GM18498 (cell line): ENCODE measurements around the gene SLC29A4.
"Not testable (repeated sequence)": the region's sequence is repeated elsewhere in the genome, so short reads cannot be mapped to it uniquely, and the experiment has no call there.

Experiments used
- ATAC-seq: cut with Tn5 transposase; IDR thresholded peaks from one replicate; pipeline ENCODE4 v1.9.1; 2021; ENCODE audit warnings: mild to moderate bottlenecking, moderate library complexity; ENCODE audit not compliant: unreplicated experiment

SLC29A4 gene

DNA sequence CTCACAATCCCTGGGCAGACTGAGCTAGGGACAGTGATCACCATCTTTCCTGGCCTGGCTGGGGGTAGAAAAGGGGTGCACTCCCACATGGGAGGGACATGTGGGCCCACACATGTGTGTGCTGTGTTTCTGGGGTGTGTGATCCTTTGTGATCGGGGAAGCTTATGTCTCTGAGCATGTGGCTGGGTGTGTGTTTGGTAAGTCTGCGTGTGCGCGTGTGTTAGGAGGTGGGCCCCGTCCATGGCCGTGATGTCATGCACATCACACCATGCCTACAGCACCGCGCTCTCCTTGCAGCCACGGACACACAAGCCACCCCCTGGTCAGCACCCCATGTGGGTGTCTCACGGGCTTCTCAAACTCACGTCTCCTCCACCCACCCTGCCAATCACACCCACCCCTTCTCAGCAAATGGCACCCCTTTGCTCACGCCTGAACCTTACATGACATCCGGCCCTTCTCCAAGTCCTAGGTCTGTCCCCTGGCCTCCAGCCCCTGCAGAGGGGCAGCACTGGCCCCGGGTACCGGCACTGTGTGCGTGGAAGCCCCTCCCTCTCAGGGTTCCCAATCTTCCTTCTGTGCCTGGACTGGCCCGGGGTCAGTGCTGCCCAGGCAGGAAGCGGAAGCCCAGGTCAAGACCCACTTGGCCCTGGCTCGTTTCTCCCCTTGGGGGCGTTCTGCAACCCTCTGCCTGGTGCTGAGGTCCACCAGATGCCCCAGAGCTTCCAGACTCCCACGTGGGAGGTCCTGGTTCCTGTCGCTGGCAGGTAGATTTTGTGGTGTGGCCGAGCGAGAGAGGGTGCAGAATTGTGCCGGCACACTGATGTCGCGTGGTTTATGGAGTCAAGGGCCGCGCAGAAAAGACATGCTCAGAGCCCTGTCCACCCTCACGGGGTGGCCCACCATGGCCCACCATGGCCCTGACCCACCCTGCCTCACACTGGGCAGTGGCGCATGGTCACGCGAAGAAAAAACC lies 12.6 kb downstream of the SLC29A4 start:
- no peak for ATAC-seq

DNA sequence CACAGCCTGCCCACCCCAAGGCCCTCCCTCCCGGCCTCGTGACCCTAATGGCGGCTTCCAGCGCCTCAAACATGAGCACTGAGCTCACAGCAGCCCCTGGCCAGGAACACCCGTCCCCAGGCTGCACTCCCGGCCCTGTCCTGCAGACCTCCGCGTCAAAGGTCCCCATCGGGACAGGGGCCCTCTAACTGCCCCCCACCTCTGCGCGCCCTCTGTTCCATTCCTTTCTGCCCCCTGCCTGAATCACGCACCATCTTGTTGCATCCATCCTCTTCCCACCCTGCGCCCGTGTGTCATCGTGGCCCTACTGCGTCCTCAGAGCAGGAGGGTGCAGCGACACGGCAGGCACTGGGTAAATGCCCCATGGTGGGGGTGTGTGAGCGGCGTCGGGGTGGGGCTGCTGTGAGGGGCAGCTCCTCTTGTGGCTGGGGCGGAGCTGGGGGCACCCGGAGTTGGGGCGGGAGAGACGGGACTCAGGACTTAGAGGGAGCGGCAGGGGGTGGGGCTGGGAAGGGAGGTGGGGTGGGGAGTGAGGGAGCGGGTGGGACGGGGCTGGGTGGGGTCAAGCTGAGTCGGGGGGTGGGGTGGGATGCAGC lies 13.4 kb downstream of the SLC29A4 start:
- ATAC-seq = no peak

GRCh38 chr7:5296611-5297226 lies 14.0 kb downstream of the SLC29A4 start:
- no peak for ATAC-seq

- no peak for ATAC-seq
Observed at GRCh38 chr7:5300366-5300765, 17.6 kb downstream of the SLC29A4 start.

- no peak for ATAC-seq
Observed at GRCh38 chr7:5302577-5302976, 19.8 kb downstream of the SLC29A4 start.

DNA sequence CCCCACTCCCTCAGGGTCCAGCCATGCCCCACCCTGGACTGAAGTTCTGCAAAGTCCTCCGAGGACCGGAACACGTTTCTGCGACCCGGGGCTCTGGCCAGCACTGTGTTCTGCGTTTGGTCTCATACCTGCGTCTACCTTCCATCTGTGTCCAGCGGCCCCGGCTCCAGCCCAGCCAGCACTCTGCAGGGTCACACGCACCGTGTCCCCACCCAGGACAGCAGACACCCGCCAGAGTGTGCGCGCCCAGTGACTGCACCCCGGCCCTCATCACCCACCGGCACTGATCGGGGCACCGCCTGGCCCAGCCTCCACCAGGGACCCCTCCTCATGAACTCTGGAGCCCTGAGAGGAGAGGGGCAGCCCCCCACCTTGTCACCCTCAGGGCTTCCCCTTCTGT lies 20.3 kb downstream of the SLC29A4 start:
- ATAC-seq = no peak

DNA sequence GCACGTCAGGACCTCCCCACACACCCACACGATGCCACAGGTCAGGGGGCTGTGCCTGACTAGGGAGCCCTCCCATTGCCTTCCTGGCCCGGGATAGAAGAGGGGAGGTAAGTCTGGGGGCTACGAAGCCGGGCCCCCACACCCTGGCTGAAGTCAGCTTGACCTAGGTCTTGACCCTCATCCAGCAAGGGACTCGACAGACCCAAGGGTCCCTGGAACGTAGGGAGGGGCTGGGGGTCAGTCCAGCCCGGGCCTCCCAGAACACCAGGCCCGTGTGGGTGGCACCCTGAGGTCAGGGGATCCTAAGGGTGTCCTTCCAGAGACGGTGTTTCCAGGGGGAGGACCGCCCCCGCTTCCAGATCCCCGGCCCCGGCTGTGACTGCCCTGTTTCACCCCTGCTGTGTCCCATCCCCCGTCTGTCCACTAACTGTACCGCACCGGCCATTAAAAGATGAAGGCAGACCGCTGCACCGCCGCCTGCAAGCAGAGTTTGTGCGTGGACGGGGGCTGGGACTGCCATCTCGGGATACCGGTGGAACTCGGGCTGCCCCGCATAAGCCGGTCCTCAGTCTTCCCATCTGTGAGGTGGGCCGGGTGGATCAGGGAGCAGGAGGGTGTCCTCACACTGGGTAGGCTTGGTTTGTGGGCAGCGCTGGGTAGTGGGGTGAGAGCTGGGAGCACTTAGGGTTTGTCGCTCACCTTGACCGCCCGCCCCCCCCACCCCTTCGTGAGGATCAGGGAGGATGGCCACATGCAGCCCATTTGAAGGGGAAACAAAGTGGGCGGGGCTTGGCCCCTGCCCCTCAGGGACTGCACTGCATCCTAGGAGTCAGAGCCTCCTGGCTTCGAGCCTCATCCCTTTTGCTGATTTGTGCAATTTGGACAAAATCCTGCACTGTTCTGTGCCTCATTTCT lies 21.1 kb downstream of the SLC29A4 start:
- ATAC-seq = no peak

DNA sequence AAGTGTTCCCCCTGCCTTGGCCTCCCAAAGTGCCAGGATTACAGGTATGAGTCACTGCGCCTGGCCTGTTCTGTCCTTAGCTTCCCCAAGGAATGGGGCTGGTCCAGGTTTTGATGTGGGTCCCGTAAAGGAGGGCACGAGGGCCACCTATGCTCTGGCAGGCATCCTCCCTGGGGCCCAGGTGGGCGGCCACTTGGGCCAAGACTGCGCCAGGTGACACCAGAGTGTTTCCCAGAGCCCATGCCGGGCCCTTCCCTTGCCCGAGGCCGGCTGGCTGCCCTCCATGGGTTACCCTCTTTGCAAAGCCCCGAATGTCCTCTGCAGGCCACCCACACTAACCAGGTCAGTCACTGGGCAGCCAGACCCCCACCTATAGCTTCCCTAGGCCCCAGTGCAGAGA lies 22.3 kb downstream of the SLC29A4 start:
- ATAC-seq = not testable (repeated sequence)

DNA sequence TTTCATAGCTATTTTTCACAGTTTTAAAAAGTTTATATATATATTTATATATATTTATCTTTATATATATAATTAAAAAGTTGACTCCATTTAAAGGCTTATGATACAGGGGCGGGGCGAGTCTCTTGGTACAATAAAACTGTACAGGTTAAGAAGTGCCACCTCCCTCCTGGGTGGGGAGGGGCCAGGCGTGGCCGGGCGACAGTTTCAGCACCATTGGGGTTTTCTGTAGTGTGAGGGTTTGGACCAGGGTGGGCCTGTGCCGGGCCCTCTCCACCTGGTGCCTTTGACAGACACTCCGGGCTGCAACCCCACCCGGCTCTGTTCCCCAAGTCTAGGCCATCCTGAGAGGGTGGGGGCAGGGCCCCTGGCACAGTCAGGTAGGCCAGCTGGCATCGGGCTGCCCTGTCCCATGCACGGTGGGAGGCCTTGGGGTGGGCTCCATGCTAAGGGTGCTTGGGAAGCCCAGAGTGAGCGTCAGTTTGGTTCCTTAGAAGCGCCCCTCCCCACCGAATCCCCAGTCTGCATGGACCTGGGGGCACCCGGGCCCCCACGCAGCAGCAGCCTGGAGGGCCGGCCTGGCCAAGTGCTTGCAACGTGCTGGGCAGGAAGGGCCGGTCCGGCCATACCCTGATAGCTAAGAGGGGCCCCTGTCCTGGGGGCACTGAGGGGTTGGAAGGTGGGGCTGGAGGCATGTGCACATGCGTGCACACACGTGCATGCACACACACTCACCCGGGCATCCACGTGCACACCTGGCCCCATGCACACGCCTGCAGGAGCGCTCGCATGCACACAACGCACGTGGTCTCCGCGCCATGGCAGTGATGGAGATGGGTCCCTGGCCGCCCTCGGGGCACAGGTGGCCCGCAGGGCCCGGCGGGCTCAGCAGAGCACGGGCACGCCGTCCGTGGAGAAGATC lies 24.7 kb downstream of the SLC29A4 start:
- not testable (repeated sequence) for ATAC-seq

DNA sequence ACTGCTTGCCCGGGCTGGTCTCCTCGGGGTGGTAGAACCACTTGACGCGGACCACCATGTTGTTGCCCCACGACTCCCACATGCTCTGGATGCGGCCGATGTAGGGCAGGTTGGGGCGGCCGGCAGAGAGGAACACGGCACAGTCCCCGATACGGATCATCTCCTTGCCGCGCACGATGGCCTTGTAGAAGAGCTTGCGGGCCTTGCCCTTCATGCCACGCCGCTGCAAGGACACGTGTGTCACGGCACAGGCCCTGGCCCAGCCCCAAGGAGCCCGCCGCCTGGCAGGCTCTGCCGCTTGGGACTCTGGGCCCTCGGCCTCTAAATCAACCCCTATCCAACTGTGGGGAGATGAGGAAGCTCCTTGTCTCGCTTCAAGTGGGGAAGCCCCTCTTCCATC lies 26.4 kb downstream of the SLC29A4 start:
- ATAC-seq = no peak

- no peak for ATAC-seq
Observed at GRCh38 chr7:5310822-5311405, 28.2 kb downstream of the SLC29A4 start.

DNA sequence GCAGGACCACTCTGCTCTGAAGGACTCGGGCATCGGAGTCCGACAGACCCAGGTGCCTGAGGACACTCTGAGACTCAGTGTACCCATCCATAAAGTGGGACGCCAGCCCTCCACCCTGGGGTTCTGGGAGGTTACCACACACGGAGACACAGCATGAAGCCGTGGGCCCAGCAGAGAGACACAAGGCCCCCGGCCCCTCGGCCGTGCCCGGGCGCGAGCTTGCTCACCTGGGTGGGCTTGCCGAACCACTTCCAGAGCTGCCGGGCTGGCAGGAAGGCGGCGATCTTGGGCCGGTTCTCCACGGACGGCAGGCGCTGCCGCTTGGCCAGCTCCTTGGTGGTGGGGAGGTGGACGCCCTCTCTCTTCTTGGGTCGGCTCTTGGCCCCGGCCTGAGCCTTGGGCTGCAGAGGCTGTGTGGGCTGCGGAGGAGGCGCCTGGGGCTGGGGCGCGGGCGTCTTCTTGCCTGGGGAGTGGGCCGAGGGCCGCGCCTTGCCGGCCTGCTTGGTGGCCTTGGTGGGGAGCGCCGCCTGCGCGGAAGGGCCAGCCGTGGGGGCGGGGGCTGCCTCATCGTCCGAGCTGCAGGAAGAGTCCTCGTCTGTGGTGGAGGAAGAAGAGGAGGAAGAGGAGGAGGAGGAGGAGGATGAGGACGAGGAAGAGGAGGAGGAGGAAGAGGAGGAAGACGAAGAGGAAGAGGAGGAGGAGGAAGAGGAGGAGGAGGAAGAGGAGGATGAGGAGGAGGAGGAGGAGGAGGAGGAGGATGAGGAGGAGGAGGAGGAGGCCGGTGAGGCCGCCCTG lies 29.7 kb downstream of the SLC29A4 start:
- not testable (repeated sequence) for ATAC-seq

GRCh38 chr7:5313076-5313885 lies 30.5 kb downstream of the SLC29A4 start:
- ATAC-seq = not testable (repeated sequence)

DNA sequence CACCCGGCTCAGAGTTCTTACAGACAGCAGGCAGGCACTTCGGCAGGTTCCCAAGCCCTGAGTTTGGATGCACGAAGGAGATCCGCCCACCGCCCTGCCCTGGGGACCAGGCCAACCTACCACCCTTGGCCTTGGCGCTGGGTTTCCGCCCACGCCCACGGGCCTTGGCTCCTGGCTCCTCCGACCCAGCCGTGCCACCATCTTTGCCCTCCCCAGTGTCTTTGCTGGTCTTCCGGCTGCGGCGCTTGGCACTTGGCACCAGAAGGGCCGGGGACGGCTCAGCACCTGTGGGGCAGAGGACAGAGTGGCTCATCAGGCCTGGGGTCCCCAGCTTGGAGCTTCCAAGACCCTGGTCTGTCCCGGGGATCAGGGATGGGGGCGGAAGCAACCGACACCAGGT lies 32.1 kb downstream of the SLC29A4 start:
- no peak for ATAC-seq

DNA sequence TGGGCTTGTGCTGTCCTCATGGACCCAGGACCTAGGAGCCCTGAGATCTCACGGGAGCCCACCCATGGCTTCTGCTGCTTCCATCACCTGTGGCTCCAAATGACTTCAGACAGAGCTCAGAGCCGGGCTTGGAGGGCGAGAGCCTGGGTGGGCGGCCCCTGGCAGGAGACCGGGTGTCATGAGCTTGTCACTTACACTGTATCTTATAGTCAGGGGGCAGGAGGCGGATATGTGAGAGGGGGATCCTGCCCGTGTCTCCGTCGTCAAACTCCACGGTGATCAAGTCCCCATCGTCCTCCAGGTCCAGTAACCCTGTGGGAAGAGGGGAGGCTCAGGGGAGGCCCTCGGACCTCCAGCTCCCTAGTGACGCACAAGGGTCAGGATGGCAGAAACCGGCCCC lies 33.0 kb downstream of the SLC29A4 start:
- no peak for ATAC-seq

- not testable (repeated sequence) for ATAC-seq
Observed at GRCh38 chr7:5318613-5319012, 35.9 kb downstream of the SLC29A4 start.

DNA sequence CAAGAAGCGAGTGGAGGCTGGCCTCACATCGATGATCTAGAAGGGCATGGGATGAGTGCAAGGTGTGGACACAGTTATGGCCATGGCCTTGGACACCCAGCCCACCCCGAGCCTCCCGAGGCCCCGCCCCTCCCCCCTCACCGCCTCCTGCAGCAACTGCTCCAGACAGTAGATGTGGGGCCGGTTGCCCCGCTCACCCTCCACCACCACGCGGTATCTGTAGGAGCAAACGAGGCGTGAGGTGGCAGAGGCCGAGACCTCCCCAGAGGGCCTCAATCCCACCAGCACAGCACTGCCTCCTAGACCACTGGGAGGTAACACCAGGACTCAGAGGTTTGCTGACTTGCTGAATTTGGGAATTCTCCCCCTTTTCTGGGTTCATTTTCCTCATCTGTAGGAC lies 37.6 kb downstream of the SLC29A4 start:
- ATAC-seq = no peak
